PFSK-1 (cell line): ENCODE results near the gene KPNB1.

Experiments used
- FOXP2 ChIP-seq: optimal IDR thresholded peaks from 2 replicates; pipeline ENCODE3; 2011; ENCODE audit warnings: borderline replicate concordance, control low read depth, inconsistent platforms; ENCODE audit not compliant: insufficient read depth; ENCODE audit errors: extremely low read length, extremely low read depth
- POLR2AphosphoS5 ChIP-seq: IDR thresholded peaks from 2 replicates; pipeline ENCODE4 v1.6.1; 2012; ENCODE audit warnings: low read depth, mild to moderate bottlenecking, control low read depth, low read length, moderate library complexity
- SIN3A ChIP-seq: IDR thresholded peaks from 2 replicates; pipeline ENCODE4 v1.6.1; 2012; ENCODE audit warnings: mild to moderate bottlenecking, low read length, moderate library complexity, borderline replicate concordance; ENCODE audit not compliant: insufficient read depth
- TAF1 ChIP-seq: IDR thresholded peaks from 2 replicates; pipeline ENCODE4 v1.6.1; 2012; ENCODE audit warnings: low read length, control low read depth, borderline replicate concordance; ENCODE audit not compliant: insufficient read depth
- TF ChIP-seq, protein P1 (sequence below), 2 experiments: IDR thresholded peaks; 2 replicates each; pipeline versions ENCODE4 v1.6.1 to v1.8.0; 2011 to 2012; ENCODE audit warnings: low read depth in 2 of 2, low read length in 2 of 2, control low read depth in 1 of 2, inconsistent platforms in 1 of 2, mild to moderate bottlenecking in 1 of 2, moderate library complexity in 1 of 2; ENCODE audit not compliant: insufficient read depth in 1 of 2

KPNB1 gene

DNA sequence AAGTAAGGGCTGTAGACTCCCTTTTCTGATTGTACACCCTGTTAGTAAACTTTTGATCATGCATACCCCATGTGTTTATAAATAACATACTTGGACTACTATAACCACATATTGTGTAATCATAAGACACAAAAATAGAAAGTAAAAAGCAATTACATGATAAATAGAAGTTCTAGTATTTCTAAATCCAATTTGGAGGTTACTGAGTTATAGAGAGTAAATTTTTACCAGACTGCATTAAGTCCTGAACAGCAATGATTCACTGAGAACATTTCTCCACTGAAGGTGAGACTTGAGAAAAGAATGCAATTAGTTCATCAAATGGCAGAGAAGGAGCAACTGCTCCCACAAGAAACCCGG lies 36.5 kb downstream of the KPNB1 start:
- TF ChIP-seq SIN3A: no peak
- TF ChIP-seq FOXP2: no peak
- TF ChIP-seq, protein P1, sequence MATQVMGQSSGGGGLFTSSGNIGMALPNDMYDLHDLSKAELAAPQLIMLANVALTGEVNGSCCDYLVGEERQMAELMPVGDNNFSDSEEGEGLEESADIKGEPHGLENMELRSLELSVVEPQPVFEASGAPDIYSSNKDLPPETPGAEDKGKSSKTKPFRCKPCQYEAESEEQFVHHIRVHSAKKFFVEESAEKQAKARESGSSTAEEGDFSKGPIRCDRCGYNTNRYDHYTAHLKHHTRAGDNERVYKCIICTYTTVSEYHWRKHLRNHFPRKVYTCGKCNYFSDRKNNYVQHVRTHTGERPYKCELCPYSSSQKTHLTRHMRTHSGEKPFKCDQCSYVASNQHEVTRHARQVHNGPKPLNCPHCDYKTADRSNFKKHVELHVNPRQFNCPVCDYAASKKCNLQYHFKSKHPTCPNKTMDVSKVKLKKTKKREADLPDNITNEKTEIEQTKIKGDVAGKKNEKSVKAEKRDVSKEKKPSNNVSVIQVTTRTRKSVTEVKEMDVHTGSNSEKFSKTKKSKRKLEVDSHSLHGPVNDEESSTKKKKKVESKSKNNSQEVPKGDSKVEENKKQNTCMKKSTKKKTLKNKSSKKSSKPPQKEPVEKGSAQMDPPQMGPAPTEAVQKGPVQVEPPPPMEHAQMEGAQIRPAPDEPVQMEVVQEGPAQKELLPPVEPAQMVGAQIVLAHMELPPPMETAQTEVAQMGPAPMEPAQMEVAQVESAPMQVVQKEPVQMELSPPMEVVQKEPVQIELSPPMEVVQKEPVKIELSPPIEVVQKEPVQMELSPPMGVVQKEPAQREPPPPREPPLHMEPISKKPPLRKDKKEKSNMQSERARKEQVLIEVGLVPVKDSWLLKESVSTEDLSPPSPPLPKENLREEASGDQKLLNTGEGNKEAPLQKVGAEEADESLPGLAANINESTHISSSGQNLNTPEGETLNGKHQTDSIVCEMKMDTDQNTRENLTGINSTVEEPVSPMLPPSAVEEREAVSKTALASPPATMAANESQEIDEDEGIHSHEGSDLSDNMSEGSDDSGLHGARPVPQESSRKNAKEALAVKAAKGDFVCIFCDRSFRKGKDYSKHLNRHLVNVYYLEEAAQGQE (IDR thresholded peaks at IDR 0.05; ENCODE audit: insufficient read depth in 1 of 2, low read depth in 2 of 2, low read length in 2 of 2): no peak
- TF ChIP-seq POLR2AphosphoS5: no peak; the same call in 1 of the 2 replicates
- TF ChIP-seq TAF1: no peak

DNA sequence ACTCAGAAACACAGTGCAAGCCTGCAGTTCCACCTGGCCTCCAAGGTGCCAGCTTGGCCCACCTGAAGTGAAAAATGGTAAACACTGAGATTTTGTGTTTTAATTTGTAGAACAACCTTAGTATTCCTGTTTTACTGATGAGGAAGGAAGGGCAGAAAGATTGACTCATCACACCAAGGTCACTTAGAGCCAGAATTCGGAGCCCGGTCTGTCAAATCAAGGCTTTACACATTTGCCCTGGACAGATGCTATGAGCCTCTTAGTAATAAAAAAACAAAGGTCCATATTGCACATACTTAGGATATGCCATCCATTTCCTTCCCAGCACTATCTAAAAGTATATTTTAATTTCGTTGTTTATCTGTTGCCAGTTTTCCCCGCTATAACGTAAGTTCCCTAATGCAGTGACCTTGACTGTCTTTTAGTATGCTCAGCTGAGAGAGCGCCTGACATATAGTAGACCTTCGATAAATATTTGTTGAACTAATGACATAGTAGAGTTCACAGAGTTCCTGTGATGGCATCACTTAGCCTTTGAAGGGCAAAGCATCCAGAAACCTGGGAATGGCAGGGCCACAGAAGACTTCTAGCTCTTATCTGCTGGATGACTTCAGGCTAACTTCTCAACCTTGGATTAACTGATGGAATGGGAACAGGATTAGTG lies 37.1 kb downstream of the KPNB1 start:
- TF ChIP-seq POLR2AphosphoS5 (peak; percentile 42; the same call in 1 of the 2 replicates), SIN3A (no peak), TAF1 (no peak)
- TF ChIP-seq, protein P1 (IDR thresholded peaks at IDR 0.05; ENCODE audit: insufficient read depth in 1 of 2, low read depth in 2 of 2, low read length in 2 of 2): no peak

DNA sequence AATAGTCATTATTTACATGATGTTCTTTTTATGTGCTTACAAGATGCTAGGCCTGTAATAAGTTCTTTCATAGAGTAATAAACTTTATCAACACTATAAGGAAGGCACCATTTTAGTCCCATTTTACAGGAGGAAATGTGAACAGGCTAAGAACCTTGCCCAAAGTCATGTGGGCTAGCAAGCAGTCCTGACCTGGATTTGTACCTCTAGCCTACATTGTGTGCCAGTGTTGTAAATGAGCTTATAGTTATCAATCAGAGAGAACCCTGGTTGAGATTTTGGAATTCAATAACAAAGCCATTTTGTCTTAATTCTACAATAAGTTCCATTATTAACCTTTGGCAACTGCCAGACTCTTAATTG lies 37.6 kb downstream of the KPNB1 start:
- no peak for TF ChIP-seq FOXP2
- TF ChIP-seq SIN3A: no peak
- TF ChIP-seq, protein P1 (IDR thresholded peaks at IDR 0.05; ENCODE audit: insufficient read depth in 1 of 2, low read depth in 2 of 2, low read length in 2 of 2): no peak
- no peak for TF ChIP-seq TAF1
- TF ChIP-seq POLR2AphosphoS5: 0 out of 2 replicates have a peak, but pooled peaks have one; percentile 9

DNA sequence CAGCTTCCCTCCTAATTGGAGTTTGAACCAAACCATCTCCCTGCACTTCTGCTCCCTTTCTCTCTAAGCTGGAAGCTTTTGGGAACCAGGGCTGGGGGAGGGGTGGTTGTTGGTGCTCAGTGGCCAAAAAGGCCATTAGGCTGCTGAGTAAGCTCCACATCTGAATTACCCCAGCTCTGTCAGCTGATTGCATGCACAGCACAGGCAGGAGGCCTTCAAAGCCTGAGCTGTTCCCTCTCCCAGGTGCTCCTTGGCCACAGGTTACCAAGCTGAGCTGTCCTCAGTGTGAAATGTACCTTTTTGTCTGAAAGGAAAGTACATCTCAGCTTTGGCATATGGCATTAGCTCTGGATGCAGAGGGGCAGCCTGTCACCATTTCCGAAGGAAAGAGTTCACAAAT lies 38.0 kb downstream of the KPNB1 start:
- TF ChIP-seq POLR2AphosphoS5 (peak; percentile 37; the same call in 1 of the 2 replicates), TAF1 (no peak)

DNA sequence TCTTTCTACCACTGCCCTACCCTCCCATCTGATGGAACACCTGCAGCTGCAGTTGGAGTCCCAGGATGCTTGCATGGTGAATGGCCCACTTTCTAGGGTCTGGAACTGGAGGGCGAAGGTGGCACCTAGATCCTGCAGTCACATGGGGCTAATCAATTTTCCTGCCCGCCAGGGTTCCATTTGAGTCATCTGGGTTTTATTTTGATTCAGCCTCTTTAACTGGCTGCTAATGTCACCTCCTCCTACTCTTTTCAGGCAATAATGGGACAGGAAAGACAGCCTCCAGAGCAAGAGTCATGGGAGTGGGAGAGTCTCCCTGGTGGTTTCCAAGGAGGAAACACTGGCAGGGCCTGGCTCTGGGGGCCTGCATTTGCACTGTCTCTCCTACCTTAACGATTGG lies 40.4 kb downstream of the KPNB1 start:
- TF ChIP-seq SIN3A (no peak), TAF1 (no peak), FOXP2 (no peak), POLR2AphosphoS5 (no peak)
- TF ChIP-seq, protein P1 (IDR thresholded peaks at IDR 0.05; ENCODE audit: insufficient read depth in 1 of 2, low read depth in 2 of 2, low read length in 2 of 2): no peak
